Astrocyte of the spinal cord (primary cell): Measurements from ENCODE around the gene UBXN10.
"Not testable (repeated sequence)": the region's sequence is repeated elsewhere in the genome, so short reads cannot be mapped to it uniquely, and the experiment has no call there.

Experiments used
- DNase-seq: peaks from one replicate; pipeline ENCODE4 v3.0.0; 2011; ENCODE audit warnings: low read depth, low spot score
- H3K4me3 ChIP-seq: 2 replicates; pipeline ENCODE4 v1.5.1; 2011; ENCODE audit warnings: low read depth, mild to moderate bottlenecking, low read length, moderate library complexity
- CTCF ChIP-seq: IDR thresholded peaks from 2 replicates; pipeline ENCODE4 v1.5.1; 2012; ENCODE audit warnings: low read depth, mild to moderate bottlenecking, low read length, inconsistent platforms
- in situ Hi-C: cut with HindIII; loops from 2 replicates; pipeline ENCODE4 v1.10.0; 2017; ENCODE audit warnings: low sequenced_read_pairs

The UBXN10 gene

GRCh38 chr1:20211511-20211931, 25.6 kb downstream of the UBXN10 start:
- no peak for TF ChIP-seq CTCF
- in situ Hi-C loops = no loop called here
- no peak for DNase-seq
- H3K4me3 ChIP-seq = no peak overlapping the region

- in situ Hi-C loops = no loop called here
- no peak for TF ChIP-seq CTCF
- no peak overlapping the region for H3K4me3 ChIP-seq
- no peak for DNase-seq
Observed at GRCh38 chr1:20212085-20212684, 26.3 kb downstream of the UBXN10 start.

GRCh38 chr1:20212685-20213331, 26.9 kb downstream of the UBXN10 start:
- DNase-seq = peak; percentile 38
- in situ Hi-C loops = no loop called here
- H3K4me3 ChIP-seq = no peak overlapping the region
- TF ChIP-seq CTCF = peak; percentile 82

GRCh38 chr1:20215716-20216115, 29.8 kb downstream of the UBXN10 start:
- TF ChIP-seq CTCF = no peak
- DNase-seq = no peak
- no peak overlapping the region for H3K4me3 ChIP-seq
- in situ Hi-C loops = no loop called here

- DNase-seq = peak; percentile 5
- H3K4me3 ChIP-seq = no peak overlapping the region
- in situ Hi-C loops = no loop called here
- peak; percentile 38 for TF ChIP-seq CTCF
Observed at GRCh38 chr1:20216574-20216973, 30.7 kb downstream of the UBXN10 start.

- in situ Hi-C loops, H3K4me3 ChIP-seq, DNase-seq: not testable (repeated sequence)
Observed at GRCh38 chr1:20219053-20219452, 33.2 kb downstream of the UBXN10 start.

- in situ Hi-C loops = no loop called here
- TF ChIP-seq CTCF = no peak
- H3K4me3 ChIP-seq = no peak overlapping the region
- no peak for DNase-seq
Observed at GRCh38 chr1:20220036-20220435, 34.1 kb downstream of the UBXN10 start.
